Measurements from ENCODE around the gene NBL1.

NBL1 gene

DNA sequence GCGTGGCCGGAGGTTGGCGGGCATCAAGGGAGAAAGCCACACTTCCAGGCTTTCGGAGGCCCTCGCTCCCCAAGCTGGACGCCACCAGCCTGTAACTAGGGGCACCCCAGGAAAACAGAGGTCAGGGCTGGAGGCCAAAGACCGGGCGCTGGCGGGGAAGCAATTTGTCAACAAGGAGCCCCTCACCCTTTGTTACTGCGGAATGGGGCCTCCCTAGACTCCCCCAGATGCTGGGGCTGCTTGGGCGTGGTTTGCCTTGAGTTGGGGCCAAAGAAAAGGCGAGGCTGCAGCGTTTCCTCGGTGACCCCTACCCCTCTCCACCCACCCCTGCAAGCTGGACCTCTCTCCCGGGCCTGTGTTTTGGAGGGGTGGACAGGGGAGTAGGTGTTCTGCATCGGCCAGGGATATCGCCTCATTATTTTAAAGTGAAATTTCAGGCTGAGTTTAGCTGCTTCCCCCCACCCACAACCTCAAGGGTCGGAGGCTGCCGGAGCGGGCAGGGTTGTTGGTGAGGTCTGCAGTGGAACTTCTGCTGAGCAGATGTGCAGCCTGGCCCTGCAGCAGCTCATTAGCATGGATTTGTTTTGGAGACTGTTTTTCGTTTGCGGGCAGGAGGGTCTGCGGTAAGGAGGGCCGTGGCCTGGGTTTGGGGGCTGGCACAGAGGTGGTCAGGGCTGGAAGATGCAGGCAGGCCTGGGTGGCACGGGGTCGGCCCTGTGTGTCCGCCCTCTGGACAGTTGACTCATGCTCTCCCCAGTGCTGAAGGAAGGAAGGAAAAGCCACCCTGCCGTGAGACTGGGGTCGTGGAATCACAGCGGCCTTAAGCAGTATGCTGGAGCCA is 1.5 kb downstream of the NBL1 start:
- peak; percentile 34 for DNase-seq (ENCODE audit: low read depth, low spot score)

DNA sequence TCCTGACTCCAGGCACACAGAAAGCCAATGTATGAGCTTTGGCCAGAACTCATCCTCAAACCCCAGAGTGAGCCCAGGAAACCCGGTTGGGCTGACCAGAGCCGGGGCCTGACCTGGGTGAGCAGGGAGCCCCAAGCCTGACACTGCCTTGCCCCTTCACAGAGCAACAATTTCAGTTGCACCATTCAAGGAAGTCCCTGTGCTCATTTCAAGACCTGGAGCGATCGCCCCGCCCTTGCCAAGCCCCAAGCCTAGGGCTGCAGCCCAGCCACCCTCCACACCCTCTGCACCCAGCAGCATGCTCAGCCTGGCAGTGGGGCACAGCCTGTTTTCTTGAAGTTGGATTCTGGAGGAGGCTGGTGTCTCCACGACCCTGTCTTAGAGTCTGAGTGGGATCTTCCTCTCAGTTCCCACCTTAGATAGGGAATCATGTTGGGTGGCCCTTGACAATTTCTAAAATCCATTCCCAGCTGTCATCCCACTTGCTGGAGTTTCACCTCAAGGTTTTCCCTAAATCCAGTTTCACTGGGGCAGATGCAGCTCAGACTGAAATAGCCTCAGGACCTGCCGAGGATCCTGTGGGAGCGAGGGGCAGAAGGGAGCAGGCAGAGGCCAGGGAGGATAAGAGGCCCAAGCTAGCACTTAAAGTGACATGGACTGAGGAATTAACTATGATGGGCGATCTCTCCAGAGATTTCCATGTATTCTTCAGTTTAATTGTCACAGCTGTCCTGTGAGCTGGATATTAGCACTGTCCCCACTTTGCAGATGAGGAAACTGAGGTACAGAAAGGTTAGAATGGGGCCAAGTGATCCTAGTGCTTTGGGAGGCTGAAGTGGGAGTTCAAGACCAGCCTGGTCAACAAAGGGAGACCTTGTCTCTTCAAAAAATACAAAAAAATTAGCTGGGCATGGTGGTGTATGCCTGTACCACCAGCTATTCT is 2.5 kb downstream of the NBL1 start:
- no peak for DNase-seq (ENCODE audit: low read depth, low spot score)

DNA sequence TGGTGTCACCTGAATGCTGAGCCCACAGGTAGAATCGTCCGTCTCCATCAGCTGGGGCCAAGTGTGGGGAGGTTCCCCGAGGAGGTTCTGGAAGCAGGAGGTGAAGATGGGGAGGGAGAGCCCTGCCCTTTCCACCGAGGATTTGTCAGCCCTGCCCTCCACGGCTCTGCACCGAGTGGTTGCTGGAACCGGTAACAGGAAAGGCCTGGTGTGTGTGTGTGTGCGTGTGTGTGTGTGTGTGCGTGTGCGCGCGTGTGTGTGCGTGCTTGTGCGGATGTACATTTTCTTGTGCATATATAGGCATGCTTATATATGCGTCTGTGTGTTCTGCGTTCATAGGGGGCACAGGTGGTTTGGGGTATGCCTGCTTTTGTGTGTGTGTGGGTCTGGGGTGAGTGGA is 3.5 kb downstream of the NBL1 start:
- no peak for DNase-seq (ENCODE audit: low read depth, low spot score)

DNA sequence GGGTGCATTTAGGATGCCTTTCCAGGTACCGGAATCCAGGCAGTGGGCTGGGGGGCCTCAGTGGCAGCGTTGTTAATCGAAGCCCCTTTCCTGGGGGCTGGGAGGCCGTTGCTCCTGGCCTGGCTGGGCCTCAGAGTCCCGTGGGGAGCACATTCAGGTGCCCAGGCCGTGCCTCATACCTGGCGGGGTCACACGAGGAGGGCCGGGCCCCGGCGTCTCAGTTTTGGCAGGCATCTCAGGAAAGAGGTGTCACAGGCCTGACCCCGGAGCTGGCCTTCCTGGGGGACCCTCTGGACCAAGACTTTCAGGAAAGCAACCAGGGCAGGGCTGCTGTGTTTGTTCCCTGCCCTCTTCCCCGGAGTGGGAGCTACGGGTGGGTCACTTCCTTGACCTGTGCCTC is 4.1 kb downstream of the NBL1 start:
- DNase-seq (ENCODE audit: low read depth, low spot score): no peak

DNA sequence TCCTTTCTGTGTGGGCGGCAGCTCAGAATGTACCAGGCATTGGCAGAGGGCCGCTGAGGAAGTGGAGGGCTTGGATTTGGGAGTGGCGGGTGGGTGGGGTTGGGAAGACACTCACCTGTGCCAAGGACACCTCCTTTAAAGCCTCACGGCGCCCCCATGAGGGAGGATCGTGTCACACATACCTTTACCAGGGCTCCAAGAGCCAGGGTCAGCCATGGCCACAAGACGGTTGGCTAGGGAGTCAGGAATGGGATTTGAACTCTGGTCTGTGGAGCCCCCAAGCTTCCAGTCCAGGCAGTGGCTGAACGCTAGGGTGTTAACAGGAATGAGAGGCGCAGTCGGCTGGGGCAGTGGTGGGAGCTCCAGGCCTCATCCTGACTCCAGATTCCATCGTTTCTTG is 4.6 kb downstream of the NBL1 start:
- peak; percentile 69 for DNase-seq (ENCODE audit: low read depth, low spot score)

DNA sequence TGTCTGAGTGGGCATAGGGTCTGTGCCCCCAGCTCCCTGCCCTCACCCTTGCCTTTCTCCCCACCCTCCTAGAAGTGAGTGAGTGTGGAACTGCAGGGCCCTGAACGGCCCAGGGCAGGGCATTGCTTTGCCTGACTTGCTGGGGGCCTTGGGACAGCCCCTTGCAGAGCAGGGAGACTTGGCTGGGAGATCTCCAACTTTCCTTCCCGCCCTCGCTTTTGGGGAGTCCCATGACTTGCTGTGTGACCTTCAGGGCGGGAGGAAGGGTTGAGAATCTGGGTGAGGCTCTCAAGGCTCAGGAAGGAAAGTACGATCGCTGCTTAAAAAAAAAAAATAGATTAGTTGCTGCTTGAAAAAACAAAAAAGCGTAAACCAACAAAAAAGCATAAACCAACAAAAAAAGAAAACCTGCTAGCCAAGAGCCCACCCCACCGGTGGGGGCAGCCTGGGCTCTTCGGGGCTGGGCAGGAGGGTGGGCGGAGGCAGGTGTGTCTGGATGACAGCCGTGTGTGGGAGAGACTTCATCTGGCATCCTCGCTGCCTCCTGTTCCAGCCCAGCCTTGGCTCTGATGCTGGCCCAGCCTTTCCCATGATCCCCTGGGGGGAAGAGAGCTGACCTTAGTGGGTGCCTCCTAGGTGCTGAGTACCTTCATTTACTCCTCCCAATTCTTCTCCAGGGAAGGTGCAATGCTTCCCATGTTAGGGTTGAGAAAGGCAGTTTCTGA is 6.5 kb downstream of the NBL1 start:
- DNase-seq (ENCODE audit: low read depth, low spot score): no peak

DNA sequence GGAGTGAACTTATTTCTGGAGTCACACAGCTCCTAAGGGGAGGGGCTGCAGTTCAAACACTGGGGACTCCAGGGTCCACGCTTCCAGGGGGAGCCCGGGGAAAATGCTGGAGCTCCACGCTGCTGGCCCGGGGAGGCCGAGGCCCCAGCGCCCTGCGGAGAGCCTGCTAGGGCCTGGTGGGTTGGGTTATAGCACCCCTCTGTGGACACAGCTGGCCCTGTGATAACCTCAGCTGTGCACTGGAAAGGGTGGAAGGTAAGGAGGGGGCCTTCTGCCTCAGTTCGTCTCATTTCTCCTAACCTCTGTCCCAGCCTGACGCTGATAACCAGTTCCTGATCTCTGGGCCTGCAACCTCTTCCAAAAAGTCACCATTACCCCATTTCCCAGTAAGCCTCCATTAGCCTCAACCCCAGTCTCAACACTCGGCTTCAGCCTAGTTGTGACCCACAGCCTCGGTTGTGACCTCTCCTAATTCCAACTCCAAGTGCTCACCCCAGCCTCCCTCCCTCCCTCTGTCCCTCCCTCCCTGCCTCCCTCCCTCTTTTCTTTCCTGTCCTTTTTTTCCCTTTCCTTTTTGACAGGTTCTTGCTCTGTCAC is 7.1 kb downstream of the NBL1 start:
- DNase-seq (ENCODE audit: low read depth, low spot score): peak; percentile 69

DNA sequence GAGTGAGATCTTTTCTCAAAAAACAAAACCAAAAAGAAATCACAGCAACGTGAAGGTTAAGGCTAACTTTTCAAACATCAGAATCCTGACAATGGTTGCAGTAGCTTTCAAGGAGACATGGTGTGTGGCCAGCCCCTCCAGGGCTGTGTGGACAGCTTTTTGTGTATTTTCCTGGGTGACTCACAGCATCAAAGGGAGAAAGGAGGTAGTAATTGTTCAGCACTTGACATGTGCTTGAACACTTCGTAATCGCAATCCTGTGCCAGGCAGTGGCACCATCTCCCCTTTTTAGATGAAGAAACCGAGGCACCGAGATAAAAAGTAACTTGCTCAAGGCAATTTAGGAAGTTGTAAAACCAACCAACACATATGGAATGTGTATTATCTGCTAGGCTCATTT is 10.3 kb downstream of the NBL1 start:
- DNase-seq (ENCODE audit: low read depth, low spot score): no peak

DNA sequence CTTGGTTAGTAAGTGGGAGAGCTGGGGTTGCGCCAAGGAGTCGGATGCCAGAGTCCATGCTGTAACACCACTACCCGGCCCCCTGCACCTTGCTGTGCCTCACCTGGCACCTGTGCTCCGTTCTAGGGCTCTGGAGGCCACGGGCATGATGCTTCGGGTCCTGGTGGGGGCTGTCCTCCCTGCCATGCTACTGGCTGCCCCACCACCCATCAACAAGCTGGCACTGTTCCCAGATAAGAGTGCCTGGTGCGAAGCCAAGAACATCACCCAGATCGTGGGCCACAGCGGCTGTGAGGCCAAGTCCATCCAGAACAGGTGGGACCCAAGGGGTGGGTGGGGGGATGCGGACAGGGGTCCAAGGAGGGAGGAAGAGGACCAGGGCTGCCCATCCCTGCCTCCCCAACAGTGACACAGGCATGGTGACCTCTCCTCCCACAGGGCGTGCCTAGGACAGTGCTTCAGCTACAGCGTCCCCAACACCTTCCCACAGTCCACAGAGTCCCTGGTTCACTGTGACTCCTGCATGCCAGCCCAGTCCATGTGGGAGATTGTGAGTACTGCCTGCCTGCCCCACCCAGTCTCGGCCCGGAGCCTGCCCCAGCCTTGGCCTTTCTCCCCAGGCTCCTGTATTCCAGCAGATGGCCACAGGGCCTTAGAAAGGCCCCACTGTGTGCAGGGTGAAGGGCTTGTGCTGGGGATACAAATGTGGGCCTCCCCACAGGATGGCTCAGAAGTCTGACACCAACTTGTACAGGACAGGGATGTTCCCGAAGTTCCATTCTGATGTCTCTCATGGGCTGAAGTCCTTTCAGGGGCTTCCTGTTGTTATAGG is 11.0 kb downstream of the NBL1 start:
- no peak for DNase-seq (ENCODE audit: low read depth, low spot score)

DNA sequence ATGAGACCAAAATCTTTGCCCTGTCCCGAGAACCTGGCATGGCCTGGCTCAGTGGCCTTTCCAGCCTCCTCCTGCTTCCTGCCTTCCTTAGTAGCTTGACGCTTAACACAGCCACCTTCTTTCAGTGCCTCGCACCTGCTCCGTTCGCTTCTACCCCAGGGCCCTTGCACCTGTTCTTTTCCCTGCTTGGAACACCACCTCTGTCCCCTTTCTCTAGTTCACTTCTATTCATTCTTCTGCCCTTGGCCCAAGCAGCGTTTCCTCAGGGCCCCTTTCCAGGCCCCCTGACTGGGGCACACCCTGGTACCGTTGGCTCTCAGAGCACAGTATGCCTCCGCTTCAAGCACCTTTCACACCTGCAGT is 11.6 kb downstream of the NBL1 start:
- no peak for DNase-seq (ENCODE audit: low read depth, low spot score)

DNA sequence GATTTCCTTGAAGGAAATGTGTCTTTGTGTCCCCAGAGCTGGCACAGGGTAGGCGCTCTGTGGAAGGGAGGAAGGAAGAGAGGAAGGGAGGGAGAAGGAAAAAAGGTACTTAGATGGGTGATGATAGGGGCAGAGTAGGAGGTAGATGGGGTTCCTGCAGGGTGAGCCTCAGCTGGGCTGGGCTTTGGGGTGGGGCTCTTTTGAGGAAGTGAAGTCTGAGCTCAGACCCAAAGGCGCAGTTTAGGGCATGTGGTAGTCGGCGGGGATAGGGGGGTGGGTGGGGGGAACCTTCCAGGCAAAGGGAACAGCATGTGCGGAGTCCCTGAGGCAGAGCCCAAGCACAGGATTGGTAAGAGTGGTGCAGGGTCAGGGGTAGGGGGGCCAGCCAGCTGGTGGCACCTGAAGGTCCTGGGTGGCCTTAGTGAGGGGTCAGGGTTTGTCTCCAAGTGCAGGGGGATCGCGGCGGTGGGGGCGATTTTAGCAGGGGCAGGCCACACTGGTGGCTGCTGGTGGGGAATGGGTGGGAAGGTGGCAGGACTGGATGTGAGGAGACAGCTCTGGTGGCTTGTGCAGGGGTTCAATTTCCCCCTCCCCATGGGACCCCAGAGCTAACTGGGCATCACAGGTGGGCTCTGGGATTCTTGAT is 12.1 kb downstream of the NBL1 start:
- no peak for DNase-seq (ENCODE audit: low read depth, low spot score)

DNA sequence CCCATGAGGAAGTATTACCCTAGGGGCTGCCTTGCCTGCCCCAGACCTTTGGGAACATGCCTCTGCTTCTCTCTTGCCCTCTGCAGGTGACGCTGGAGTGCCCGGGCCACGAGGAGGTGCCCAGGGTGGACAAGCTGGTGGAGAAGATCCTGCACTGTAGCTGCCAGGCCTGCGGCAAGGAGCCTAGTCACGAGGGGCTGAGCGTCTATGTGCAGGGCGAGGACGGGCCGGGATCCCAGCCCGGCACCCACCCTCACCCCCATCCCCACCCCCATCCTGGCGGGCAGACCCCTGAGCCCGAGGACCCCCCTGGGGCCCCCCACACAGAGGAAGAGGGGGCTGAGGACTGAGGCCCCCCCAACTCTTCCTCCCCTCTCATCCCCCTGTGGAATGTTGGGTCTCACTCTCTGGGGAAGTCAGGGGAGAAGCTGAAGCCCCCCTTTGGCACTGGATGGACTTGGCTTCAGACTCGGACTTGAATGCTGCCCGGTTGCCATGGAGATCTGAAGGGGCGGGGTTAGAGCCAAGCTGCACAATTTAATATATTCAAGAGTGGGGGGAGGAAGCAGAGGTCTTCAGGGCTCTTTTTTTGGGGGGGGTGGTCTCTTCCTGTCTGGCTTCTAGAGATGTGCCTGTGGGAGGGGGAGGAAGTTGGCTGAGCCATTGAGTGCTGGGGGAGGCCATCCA is 12.8 kb downstream of the NBL1 start:
- DNase-seq (ENCODE audit: low read depth, low spot score): no peak

DNA sequence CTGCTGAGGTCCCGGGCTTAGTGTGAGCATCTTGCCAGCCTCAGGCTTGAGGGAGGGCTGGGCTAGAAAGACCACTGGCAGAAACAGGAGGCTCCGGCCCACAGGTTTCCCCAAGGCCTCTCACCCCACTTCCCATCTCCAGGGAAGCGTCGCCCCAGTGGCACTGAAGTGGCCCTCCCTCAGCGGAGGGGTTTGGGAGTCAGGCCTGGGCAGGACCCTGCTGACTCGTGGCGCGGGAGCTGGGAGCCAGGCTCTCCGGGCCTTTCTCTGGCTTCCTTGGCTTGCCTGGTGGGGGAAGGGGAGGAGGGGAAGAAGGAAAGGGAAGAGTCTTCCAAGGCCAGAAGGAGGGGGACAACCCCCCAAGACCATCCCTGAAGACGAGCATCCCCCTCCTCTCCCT is 13.4 kb downstream of the NBL1 start:
- DNase-seq (ENCODE audit: low read depth, low spot score): no peak

DNA sequence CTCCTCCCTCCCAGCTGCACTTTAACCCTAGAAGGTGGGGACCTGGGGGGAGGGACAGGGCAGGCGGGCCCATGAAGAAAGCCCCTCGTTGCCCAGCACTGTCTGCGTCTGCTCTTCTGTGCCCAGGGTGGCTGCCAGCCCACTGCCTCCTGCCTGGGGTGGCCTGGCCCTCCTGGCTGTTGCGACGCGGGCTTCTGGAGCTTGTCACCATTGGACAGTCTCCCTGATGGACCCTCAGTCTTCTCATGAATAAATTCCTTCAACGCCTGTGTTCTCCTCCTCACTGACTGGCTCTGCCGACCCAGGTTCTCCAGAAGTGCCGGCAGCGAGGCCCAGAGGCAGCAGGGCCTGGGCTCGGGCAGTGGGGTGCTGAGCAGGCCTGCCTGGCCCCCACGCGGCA is 14.1 kb downstream of the NBL1 start:
- DNase-seq (ENCODE audit: low read depth, low spot score): no peak

DNA sequence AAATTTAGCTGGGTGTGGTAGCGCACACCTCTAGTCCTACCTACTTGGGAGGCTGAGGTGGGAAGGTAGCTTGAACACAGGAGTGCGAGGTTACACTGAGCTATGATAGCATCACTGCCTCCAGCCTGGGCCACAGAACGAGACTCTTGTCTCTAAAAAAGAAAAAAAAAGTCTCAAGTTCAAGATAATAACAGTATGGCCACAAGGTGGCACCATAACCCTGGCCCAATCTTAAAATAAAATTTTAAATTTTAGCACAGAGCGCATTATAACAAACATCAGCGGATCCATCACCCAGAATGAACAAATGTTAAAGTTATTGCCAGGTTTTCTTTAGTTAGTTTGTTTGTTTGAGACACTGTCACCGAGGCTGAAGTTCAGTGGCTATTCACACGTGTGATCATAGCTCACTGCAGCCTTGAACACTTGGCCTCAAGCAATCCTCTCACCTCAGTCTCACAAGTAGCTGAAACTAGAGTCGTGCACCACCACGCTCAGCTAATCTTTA is 17.7 kb downstream of the NBL1 start:
- DNase-seq (ENCODE audit: low read depth, low spot score): peak; percentile 21

DNA sequence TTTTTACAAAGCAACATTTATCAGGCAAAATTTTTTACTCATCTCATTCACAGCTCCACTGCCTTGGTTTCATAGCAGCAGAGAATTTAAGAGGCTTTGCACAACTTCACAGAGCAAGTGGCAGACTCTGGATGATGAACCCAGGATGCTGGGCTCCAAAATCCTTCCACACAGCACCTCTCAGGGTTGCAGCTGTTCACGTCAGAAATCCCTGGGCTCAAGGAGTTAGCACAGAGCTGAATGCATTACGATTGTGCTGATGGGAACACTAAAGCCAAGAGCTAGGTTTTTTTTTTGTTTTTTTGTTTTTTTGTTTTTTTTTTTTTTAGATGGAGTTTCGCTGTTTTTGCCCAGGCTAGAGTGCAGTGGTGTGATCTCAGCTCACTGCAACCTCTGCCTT is 18.2 kb downstream of the NBL1 start:
- no peak for DNase-seq (ENCODE audit: low read depth, low spot score)

DNA sequence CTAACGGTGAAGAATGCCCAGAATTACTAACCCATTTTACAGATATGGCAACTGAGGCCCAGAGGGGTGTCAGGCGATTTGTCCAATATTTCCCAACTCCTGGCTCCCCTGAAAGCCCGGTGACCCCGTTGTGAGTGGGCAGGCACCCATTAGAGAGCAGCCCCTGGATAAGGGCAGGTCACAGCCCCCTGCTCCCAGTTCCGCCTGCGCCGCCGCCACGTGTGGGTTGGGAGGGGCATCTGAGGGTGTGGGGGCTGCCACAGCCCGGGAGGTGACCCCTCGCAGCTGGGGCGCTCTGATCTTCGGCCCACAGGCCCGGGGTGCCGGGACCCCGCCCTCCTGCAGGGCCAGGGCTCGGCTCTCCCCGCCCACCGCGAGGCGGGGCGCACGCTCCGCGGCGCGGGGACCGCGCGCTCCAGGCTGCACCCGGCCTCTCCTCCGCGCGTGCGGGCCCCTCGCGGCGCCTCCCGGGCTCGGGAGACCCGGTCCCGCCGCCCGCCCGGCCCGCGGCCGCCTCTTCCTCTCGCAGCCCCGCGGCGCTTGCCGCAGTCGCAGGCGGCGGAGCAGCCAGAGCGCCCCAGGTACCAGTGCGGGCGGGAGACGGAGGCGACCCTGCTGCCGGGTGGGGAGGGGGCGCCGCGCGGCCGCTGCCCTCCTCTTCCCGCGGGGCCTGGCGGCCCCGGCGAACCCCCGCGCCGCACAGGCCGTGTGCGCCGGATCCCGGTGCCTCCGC is 20.5 kb downstream of the NBL1 start, which contains the start of gene HTR6:
TSS of gene HTR6 (plus strand) at position 423 of the 733 bp plus-strand sequence. CDS start 879 bp downstream, outside the sequence.
- DNase-seq (ENCODE audit: low read depth, low spot score): no peak

DNA sequence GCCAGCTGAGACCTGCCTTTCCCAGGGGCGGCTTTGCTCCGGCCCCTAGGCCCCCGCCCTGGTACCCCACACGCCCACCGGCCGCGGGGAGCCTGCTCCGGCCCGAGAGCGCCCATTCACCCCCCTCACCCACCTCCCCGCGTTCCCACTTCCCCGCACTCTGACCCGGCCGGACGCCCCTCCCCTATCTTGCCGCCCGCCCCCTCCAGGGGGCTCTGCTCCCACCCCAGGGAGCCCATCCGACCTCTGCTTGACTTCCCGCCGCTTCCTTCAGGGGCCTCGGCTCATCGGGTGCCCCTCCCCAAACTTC is 21.0 kb downstream of the NBL1 start:
- DNase-seq (ENCODE audit: low read depth, low spot score): no peak

Data from ELF-1 (cell line).